Calu3 (cell line): Measurements from ENCODE around the gene RAB6B. TPM values are rescaled to one million over a fixed set of nuclear protein-coding genes. Genes with fewer than 3 reads are reported as not detected.

Experiments used
- BruUV-seq: library from RNA; stranded (reverse); fragments of 400-500 nt; replicated peaks from 2 replicates; lab custom pipeline; 2021; lab: Mats Ljungman, UMichigan
- CTCF ChIA-PET: fragments of 300-600 bp; sonication (Branson Sonifier 250); formaldehyde crosslinking; loops from one replicate; lab custom pipeline; 2022; ENCODE audit warnings: antibody characterized with exemption; lab: Charles Lee
- DNase-seq: peaks from one replicate; pipeline ENCODE4 v3.0.0; 2022
- H3K27ac Mint-ChIP-seq: one replicate; pipeline ENCODE4 v1.8.0; 2022; ENCODE audit warnings: mixed read lengths; ENCODE audit not compliant: unreplicated experiment
- H3K27me3 Mint-ChIP-seq: one replicate; pipeline ENCODE4 v1.8.0; 2022; ENCODE audit warnings: mixed read lengths; ENCODE audit not compliant: unreplicated experiment
- H3K36me3 Mint-ChIP-seq: one replicate; pipeline ENCODE4 v1.8.0; 2022; ENCODE audit warnings: mild to moderate bottlenecking, moderate library complexity, mixed read lengths; ENCODE audit not compliant: insufficient read depth, unreplicated experiment
- H3K4me1 Mint-ChIP-seq: one replicate; pipeline ENCODE4 v1.8.0; 2022; ENCODE audit warnings: mild to moderate bottlenecking, low read depth, mixed read lengths; ENCODE audit not compliant: unreplicated experiment
- H3K4me3 Mint-ChIP-seq: one replicate; pipeline ENCODE4 v1.8.0; 2022; ENCODE audit warnings: mild to moderate bottlenecking, low read depth, moderate library complexity, mixed read lengths; ENCODE audit not compliant: unreplicated experiment
- H3K9me3 Mint-ChIP-seq: one replicate; pipeline ENCODE4 v1.8.0; 2022; ENCODE audit warnings: low read depth, mixed read lengths; ENCODE audit not compliant: unreplicated experiment
- CTCF ChIP-seq: fragments of 200-600 bp; IDR thresholded peaks from one replicate; pipeline ENCODE4 v1.8.0; 2022; ENCODE audit warnings: antibody characterized with exemption; ENCODE audit not compliant: unreplicated experiment
- intact Hi-C: fragments of 100-400 bp; cut with micrococcal nuclease; formaldehyde crosslinking; loops from one replicate; pipeline ENCODE4 v1.10.0; 2022; ENCODE audit not compliant: unreplicated experiment
- total RNA-seq: library from RNA; stranded (reverse); gene quantifications from 2 replicates; pipeline ENCODE4 v1.2.3, GENCODE V29; 2022

RAB6B gene
- total RNA-seq, 1 experiment from 2014 or later: 0.85 TPM

- intact Hi-C loops: no loop called here
- Mint-ChIP-seq H3K36me3 (peaks cover 7% of the 10 kb centered on the region), H3K4me3 (no peak overlapping the region), H3K4me1 (no peaks in the 10 kb centered on the region), H3K27me3 (peaks cover 70% of the 10 kb centered on the region), H3K27ac (no peak overlapping the region), H3K9me3 (no peaks in the 10 kb centered on the region)
- no peak for TF ChIP-seq CTCF
- CTCF ChIA-PET: interaction anchor here (1.1 kb wide), 1 partner anchor 9 kb away, joined by 4 read pairs; no protein-coding TSS in a partner anchor
- no TSS peak for BruUV-seq
- DNase-seq: no peak
These were observed 13.5 kb downstream of the RAB6B start for GRCh38 chr3:133881939-133882825.

- DNase-seq: no peak
- H3K27ac Mint-ChIP-seq: no peak overlapping the region
- no peak for TF ChIP-seq CTCF
- H3K36me3 Mint-ChIP-seq: peaks cover 7% of the 10 kb centered on the region
- no peaks in the 10 kb centered on the region for H3K9me3 Mint-ChIP-seq
- no TSS peak for BruUV-seq
- peaks cover 70% of the 10 kb centered on the region for H3K27me3 Mint-ChIP-seq
- no peaks in the 10 kb centered on the region for H3K4me1 Mint-ChIP-seq
- intact Hi-C loops: no loop called here
- CTCF ChIA-PET: no interaction called here
- H3K4me3 Mint-ChIP-seq: no peak overlapping the region
These were observed 14.2 kb downstream of the RAB6B start for GRCh38 chr3:133881492-133881891.

- H3K36me3 Mint-ChIP-seq: peaks cover 7% of the 10 kb centered on the region
- TF ChIP-seq CTCF: no peak
- H3K4me1 Mint-ChIP-seq: no peaks in the 10 kb centered on the region
- intact Hi-C loops: no loop called here
- H3K4me3 Mint-ChIP-seq: no peak overlapping the region
- H3K9me3 Mint-ChIP-seq: no peaks in the 10 kb centered on the region
- no peak overlapping the region for H3K27ac Mint-ChIP-seq
- peaks cover 70% of the 10 kb centered on the region for H3K27me3 Mint-ChIP-seq
- no TSS peak for BruUV-seq
- CTCF ChIA-PET: no interaction called here
- no peak for DNase-seq
These were observed 14.7 kb downstream of the RAB6B start for GRCh38 chr3:133880886-133881455.

GRCh38 chr3:133880287-133880686 lies 15.4 kb downstream of the RAB6B start:
- intact Hi-C loops: no loop called here
- no peaks in the 10 kb centered on the region for H3K4me1 Mint-ChIP-seq
- no peak for DNase-seq
- no peak overlapping the region for H3K27ac Mint-ChIP-seq
- no TSS peak for BruUV-seq
- no peak overlapping the region for H3K4me3 Mint-ChIP-seq
- H3K9me3 Mint-ChIP-seq: no peaks in the 10 kb centered on the region
- peaks cover 70% of the 10 kb centered on the region for H3K27me3 Mint-ChIP-seq
- peaks cover 7% of the 10 kb centered on the region for H3K36me3 Mint-ChIP-seq
- no peak for TF ChIP-seq CTCF
- CTCF ChIA-PET: interaction anchor here (1.1 kb wide), 1 partner anchor 12 kb away, joined by 5 read pairs; no protein-coding TSS in a partner anchor
